ENCODE measurements around the gene SLC16A12.

SLC16A12 gene

GRCh38 chr10:89388806-89389205, 146.6 kb downstream of the SLC16A12 start:
- DNase-seq, result no peak

DNA sequence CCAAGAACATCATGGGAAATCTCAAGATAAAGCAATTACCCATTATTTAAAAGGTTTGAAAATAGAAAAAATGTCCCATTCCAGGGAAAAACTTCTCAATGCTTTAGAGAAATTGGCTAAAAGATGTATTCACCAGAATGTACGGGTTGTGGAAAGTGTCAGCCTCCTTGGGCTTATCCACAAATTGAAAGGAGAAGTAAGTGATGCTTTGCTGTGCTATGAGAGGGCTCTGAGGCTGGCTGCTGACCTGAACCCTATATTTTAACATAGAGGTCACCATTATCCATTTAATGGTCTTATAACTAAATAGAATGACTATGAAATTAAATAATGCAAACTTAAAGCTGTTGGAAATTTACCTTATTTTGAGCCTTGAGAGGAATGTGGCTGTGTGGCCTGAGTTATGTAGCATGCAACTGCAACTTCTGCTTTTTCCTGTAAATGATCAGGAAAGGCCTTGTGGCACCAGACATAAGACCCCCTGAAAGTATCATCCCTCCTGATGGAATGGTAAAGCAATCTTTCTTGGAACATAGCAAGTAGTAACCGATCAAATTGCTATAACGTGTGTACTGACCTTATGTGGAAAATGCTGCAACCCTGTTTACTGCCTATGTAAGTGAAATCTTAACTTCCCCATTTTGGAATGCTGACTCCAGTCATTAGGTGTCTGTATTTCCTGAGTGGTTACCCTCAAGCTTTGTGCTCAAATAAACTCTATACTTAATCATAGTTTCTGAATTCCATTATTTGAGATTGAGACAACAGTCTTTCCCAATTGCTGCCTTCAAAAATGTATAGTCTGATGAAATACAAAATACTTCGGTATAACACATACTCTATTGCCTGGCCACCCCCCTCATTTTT, 150.7 kb downstream of the SLC16A12 start:
- DNase-seq, result peak; percentile 60

DNA sequence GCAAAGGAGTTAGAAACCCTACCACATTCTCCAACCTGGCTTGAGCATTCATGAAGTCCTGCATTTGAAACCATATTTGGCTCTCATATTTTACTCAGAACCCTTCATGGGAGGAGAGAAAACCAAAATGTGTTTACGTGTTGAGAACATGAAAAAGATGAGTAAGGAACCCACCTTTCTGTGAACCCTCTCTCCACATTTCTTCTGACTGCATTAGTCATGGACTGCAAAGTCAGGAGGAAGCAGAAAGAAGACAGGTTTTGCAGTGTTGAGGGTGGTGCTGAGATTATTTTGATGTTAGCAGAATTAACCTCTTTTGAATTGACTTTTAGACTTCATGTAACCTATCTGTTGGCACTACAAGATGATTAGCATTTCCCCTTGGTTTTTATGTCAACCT, 152.6 kb downstream of the SLC16A12 start:
- DNase-seq, result no peak
